Left colon (tissue), 2 donors: ENCODE results near the gene SULF2. TPM values are rescaled to one million over a fixed set of nuclear protein-coding genes. Genes with fewer than 3 reads are reported as not detected.

Source experiments
- ATAC-seq: fragments of 200-7000 bp; cut with Tn5 transposase; one replicate; pipeline ENCODE4 v1.9.1; 2020; ENCODE audit warnings: mild to moderate bottlenecking, moderate library complexity
- DNase-seq, 2 donors: peaks; one replicate each; pipeline ENCODE4 v3.0.0-alpha.2; 2020
- intact Hi-C, 2 donors: fragments of 100-400 bp; cut with DNase I in 1 of 2; cut with micrococcal nuclease in 1 of 2; formaldehyde crosslinking; loops; one replicate each; pipeline versions ENCODE4 v1.11.2 to v1.14.0; 2022; cut with DNase I, micrococcal nuclease
- total RNA-seq, 2 donors: library from RNA; stranded (reverse); fragmentation: NEBNext Ultra II Directional; extraction: Animal tissue kit (Norgen Biotek cat#: 25700); gene quantifications; one replicate each; pipeline ENCODE4 v1.2.1, GENCODE V29; 2021
- donor health status: DM: no; HTN: no; CAD: no.
- donor health status: DM: yes; HTN: yes; CAD: no.

The SULF2 gene
- total RNA-seq, 2 donors from 2014 or later = 124 to 177 TPM

- DNase-seq (no peak), ATAC-seq (no peak)
- intact Hi-C loops = no loop called here
Observed at GRCh38 chr20:47653869-47654268, 131.4 kb downstream of the SULF2 start.

- intact Hi-C loops = no loop called here
- no peak for DNase-seq
- no peak for ATAC-seq
Observed at GRCh38 chr20:47652794-47653193, 132.5 kb downstream of the SULF2 start.

GRCh38 chr20:47652301-47652700 lies 133.0 kb downstream of the SULF2 start:
- intact Hi-C loops = no loop called here
- no peak for ATAC-seq

GRCh38 chr20:47648943-47649342 lies 136.3 kb downstream of the SULF2 start:
- intact Hi-C loops = no loop called here
- DNase-seq = no peak
- ATAC-seq = no peak

More at GRCh38 chr20:47652301-47652700, 133.0 kb downstream of the SULF2 start:
- DNase-seq = no peak

GRCh38 chr20:47647994-47648393 lies 137.3 kb downstream of the SULF2 start:
- no peak for ATAC-seq
- intact Hi-C loops = no loop called here
- DNase-seq = no peak

GRCh38 chr20:47645632-47646031 lies 139.6 kb downstream of the SULF2 start:
- DNase-seq (no peak), ATAC-seq (no peak)
- intact Hi-C loops = no loop called here

GRCh38 chr20:47642624-47643023 lies 142.7 kb downstream of the SULF2 start:
- DNase-seq = no peak
- no peak for ATAC-seq
- intact Hi-C loops = no loop called here

- DNase-seq (no peak), ATAC-seq (no peak)
- intact Hi-C loops = no loop called here
Observed at GRCh38 chr20:47642118-47642517, 143.2 kb downstream of the SULF2 start.

GRCh38 chr20:47638851-47639250 lies 146.4 kb downstream of the SULF2 start:
- intact Hi-C loops = loop anchor here in 1 of 2 donors (10.0 kb wide), 1 partner anchor 234 kb away; no protein-coding TSS in a partner anchor
- DNase-seq (no peak), ATAC-seq (no peak)

GRCh38 chr20:47635256-47635655 lies 150.0 kb downstream of the SULF2 start:
- ATAC-seq = no peak
- DNase-seq = no peak
- intact Hi-C loops = loop anchor here in 1 of 2 donors (10.0 kb wide), 1 partner anchor 230 kb away; no protein-coding TSS in a partner anchor

GRCh38 chr20:47631078-47631477 lies 154.2 kb downstream of the SULF2 start:
- ATAC-seq (no peak), DNase-seq (no peak)
- intact Hi-C loops = loop anchor here in 1 of 2 donors (10.0 kb wide), 1 partner anchor 226 kb away; no protein-coding TSS in a partner anchor

GRCh38 chr20:47629907-47630306 lies 155.4 kb downstream of the SULF2 start:
- ATAC-seq = no peak
- DNase-seq = no peak
- intact Hi-C loops = loop anchor here in 1 of 2 donors (10.0 kb wide), 2 partner anchors 225 to 245 kb away; no protein-coding TSS in a partner anchor

- ATAC-seq (no peak), DNase-seq (no peak)
- intact Hi-C loops = loop anchor here in 1 of 2 donors (10.0 kb wide), 1 partner anchor 243 kb away; no protein-coding TSS in a partner anchor
Observed at GRCh38 chr20:47627540-47627939, 157.7 kb downstream of the SULF2 start.

- no peak for DNase-seq
- intact Hi-C loops = loop anchor here in 1 of 2 donors (5.0 to 10.0 kb wide), 3 partner anchors 121 to 351 kb away; partner anchors contain the start of gene NCOA3
- ATAC-seq = no peak
Observed at GRCh38 chr20:47623206-47623605, 162.1 kb downstream of the SULF2 start.

GRCh38 chr20:47622118-47622665 lies 163.1 kb downstream of the SULF2 start:
- intact Hi-C loops = loop anchor here in 1 of 2 donors (5.0 to 10.0 kb wide), 3 partner anchors 120 to 350 kb away; partner anchors contain the start of gene NCOA3
- ATAC-seq (no peak), DNase-seq (no peak)

- DNase-seq (no peak), ATAC-seq (peak; percentile 65)
- intact Hi-C loops = loop anchor here in 1 of 2 donors (5.0 to 10.0 kb wide), 3 partner anchors 119 to 349 kb away; partner anchors contain the start of gene NCOA3
Observed at GRCh38 chr20:47620808-47621805, 164.2 kb downstream of the SULF2 start.

- ATAC-seq = no peak
- no peak for DNase-seq
- intact Hi-C loops = no loop called here
Observed at GRCh38 chr20:47618479-47618878, 166.8 kb downstream of the SULF2 start.

GRCh38 chr20:47614703-47615309 lies 170.5 kb downstream of the SULF2 start:
- intact Hi-C loops = no loop called here
- ATAC-seq = no peak
- no peak for DNase-seq

GRCh38 chr20:47612670-47613069 lies 172.6 kb downstream of the SULF2 start:
- DNase-seq (no peak), ATAC-seq (no peak)
- intact Hi-C loops = no loop called here
